Suprapubic skin (tissue), 4 donors: Measurements from ENCODE around the gene HADH. TPM values are rescaled to one million over a fixed set of nuclear protein-coding genes. Genes with fewer than 3 reads are reported as not detected.
A peak's percentile ranks its signal among the peaks of the same experiment; 100 is the strongest.

ENCODE experiments used
- DNase-seq, 2 donors: peaks; one replicate each; pipeline ENCODE4 v3.0.0-alpha.2; 2019; ENCODE audit warnings: low spot score in 2 of 2
- H3K27ac ChIP-seq: fragments of 200-600 bp; sonication (generic); one replicate; pipeline ENCODE4 v1.5.1; 2019
- H3K27me3 ChIP-seq: fragments of 200-600 bp; sonication (generic); one replicate; pipeline ENCODE4 v1.5.1; 2019
- H3K36me3 ChIP-seq: fragments of 200-600 bp; sonication (generic); one replicate; pipeline ENCODE4 v1.5.1; 2019
- H3K4me1 ChIP-seq: fragments of 200-600 bp; sonication (generic); one replicate; pipeline ENCODE4 v1.5.1; 2019
- H3K4me3 ChIP-seq: fragments of 200-600 bp; sonication (generic); one replicate; pipeline ENCODE4 v1.5.1; 2019; ENCODE audit warnings: mild to moderate bottlenecking
- H3K9me3 ChIP-seq: fragments of 200-600 bp; sonication (generic); one replicate; pipeline ENCODE4 v1.5.1; 2019
- EP300 ChIP-seq: sonication (generic); formaldehyde crosslinking; IDR thresholded peaks from one replicate; pipeline ENCODE4 v1.6.1; 2017; ENCODE audit warnings: antibody characterized with exemption
- POLR2A ChIP-seq, 2 donors: fragments of 450-650 bp; IDR thresholded peaks; one replicate each; pipeline ENCODE4 v1.6.1; 2017; ENCODE audit warnings: antibody characterized with exemption in 2 of 2, mild to moderate bottlenecking in 2 of 2, moderate library complexity in 2 of 2
- POLR2AphosphoS5 ChIP-seq, 3 donors: sonication (generic); formaldehyde crosslinking; IDR thresholded peaks; one replicate each; pipeline ENCODE4 v1.6.1; 2017; ENCODE audit warnings: antibody characterized with exemption in 3 of 3
- WGBS: methylation state at CpG from one replicate; pipeline ENCODE4 v1.1.5; 2018; 5-methylcytosine and 5-hydroxymethylcytosine counted together
- total RNA-seq, 4 donors: library from RNA; depleted of rRNA; stranded (reverse); fragments of >200 nt; gene quantifications; one replicate each; pipeline ENCODE4 v1.1.0, GENCODE V29; 2016
- TF ChIP-seq, protein P1 (sequence below), 2 donors: fragments of 200-600 bp in 1 of 2; fragments of 450-650 bp in 1 of 2; sonication (generic) in 1 of 2; IDR thresholded peaks; one replicate each; pipeline ENCODE4 v1.5.1; 2016 to 2019; ENCODE audit warnings: antibody characterized with exemption in 2 of 2, mild to moderate bottlenecking in 1 of 2, moderate library complexity in 1 of 2

HADH gene
- total RNA-seq, 4 donors from 2014 or later = 37.0 to 51.1 (median 42.6) TPM

DNA sequence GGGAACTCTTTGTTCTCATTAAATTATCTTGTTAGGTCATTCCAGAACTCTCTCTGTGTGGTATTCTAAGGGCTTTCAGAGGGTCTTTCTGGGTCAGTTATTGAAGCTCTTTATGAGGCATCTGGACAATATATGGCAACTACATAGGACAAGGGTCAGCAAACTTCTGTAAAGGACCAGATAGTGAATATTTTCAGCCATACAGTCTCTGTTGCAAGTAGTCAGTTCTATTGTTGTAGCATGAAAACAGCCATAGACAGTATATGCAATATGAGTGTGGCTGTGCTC, 35.1 kb downstream of the HADH start:
- Histone ChIP-seq H3K4me3 (no peak overlapping the region), H3K36me3 (peaks cover 84% of the 10 kb centered on the region), H3K4me1 (no peaks in the 10 kb centered on the region), H3K27me3 (no peaks in the 10 kb centered on the region), H3K27ac (no peak overlapping the region), H3K9me3 (no peaks in the 10 kb centered on the region)
- TF ChIP-seq POLR2A (IDR thresholded peaks at IDR 0.05) = no peak
- no peak for TF ChIP-seq POLR2AphosphoS5 (IDR thresholded peaks at IDR 0.05)
- TF ChIP-seq, protein P1, sequence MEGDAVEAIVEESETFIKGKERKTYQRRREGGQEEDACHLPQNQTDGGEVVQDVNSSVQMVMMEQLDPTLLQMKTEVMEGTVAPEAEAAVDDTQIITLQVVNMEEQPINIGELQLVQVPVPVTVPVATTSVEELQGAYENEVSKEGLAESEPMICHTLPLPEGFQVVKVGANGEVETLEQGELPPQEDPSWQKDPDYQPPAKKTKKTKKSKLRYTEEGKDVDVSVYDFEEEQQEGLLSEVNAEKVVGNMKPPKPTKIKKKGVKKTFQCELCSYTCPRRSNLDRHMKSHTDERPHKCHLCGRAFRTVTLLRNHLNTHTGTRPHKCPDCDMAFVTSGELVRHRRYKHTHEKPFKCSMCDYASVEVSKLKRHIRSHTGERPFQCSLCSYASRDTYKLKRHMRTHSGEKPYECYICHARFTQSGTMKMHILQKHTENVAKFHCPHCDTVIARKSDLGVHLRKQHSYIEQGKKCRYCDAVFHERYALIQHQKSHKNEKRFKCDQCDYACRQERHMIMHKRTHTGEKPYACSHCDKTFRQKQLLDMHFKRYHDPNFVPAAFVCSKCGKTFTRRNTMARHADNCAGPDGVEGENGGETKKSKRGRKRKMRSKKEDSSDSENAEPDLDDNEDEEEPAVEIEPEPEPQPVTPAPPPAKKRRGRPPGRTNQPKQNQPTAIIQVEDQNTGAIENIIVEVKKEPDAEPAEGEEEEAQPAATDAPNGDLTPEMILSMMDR (IDR thresholded peaks at IDR 0.05) = no peak
- no peak for DNase-seq

DNA sequence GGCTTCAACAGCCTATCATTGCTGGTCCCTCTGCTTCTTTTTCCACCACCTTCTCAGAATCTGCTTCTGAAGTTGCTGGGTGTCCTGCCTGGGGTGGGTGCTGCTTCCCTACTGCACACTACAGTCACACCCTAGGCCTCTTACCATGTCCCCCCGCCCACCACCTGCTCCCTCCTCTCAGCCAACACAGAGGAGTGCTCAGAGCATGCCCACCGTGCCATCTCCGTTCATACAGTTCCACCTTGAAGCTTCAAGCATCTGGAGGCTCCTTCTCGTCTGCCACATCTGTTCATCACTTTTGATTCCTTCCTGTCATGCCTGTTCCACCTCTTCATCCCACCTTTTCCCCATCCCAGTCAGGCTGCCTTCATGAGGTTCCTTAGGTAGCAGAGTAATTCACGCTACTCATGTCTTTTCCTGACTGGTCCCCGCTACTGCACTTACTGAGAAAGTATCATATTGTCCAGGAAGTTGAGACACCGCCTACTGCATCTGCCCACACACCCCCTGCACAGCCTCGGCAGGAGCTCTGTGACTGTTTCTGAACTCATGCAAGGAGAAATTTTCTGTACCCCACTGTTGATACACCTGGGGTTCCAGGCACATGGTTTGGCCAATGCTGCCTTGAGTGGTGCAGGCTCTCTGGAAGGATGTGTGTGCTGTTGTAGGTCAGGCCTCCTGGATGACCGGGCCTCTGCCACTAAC, 39.5 kb downstream of the HADH start:
- TF ChIP-seq, protein P1 (IDR thresholded peaks at IDR 0.05) = no peak
- TF ChIP-seq POLR2A (IDR thresholded peaks at IDR 0.05) = no peak
- TF ChIP-seq EP300 = no peak
- no peak for TF ChIP-seq POLR2AphosphoS5 (IDR thresholded peaks at IDR 0.05)
- DNase-seq = no peak
- no peaks in the 10 kb centered on the region for H3K4me1 ChIP-seq
- 92% methylated on average over 9 of the region's 9 CpGs for WGBS
- H3K36me3 ChIP-seq = peaks cover 70% of the 10 kb centered on the region
- no peaks in the 10 kb centered on the region for H3K27me3 ChIP-seq
- H3K9me3 ChIP-seq = no peaks in the 10 kb centered on the region
- H3K27ac ChIP-seq = no peak overlapping the region
- no peak overlapping the region for H3K4me3 ChIP-seq

GRCh38 chr4:108029731-108030130, 40.0 kb downstream of the HADH start:
- Histone ChIP-seq H3K4me1 (no peaks in the 10 kb centered on the region), H3K9me3 (no peaks in the 10 kb centered on the region), H3K4me3 (no peak overlapping the region), H3K27me3 (no peaks in the 10 kb centered on the region), H3K36me3 (peaks cover 70% of the 10 kb centered on the region), H3K27ac (no peak overlapping the region)
- no peak for DNase-seq
- TF ChIP-seq POLR2AphosphoS5 (IDR thresholded peaks at IDR 0.05) (no peak), EP300 (no peak), POLR2A (IDR thresholded peaks at IDR 0.05) (no peak)
- TF ChIP-seq, protein P1 (IDR thresholded peaks at IDR 0.05) = no peak
- 95% methylated on average over 5 of the region's 5 CpGs for WGBS

DNA sequence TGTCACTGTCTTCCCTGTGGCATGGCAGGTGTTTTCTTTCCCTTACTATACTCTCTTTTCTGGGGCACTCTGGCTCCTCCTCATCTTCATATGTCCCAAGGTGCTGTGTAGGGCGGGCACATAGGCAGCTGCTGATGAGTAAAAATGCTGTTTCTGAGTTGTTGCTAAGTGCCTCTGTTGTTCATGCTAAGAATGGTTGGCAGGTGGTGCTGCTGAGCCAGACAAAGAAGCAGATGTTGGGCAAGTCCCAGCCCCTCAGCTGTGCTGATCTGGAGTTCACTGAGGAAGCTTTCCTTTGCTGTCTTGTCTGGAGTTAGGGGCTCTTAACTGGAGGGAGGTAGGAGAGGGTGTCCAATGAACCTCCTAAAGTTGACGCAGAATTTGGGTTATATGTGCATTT, 40.6 kb downstream of the HADH start:
- Histone ChIP-seq H3K27ac (no peak overlapping the region), H3K4me1 (no peaks in the 10 kb centered on the region), H3K9me3 (no peaks in the 10 kb centered on the region), H3K27me3 (no peaks in the 10 kb centered on the region), H3K36me3 (peaks cover 66% of the 10 kb centered on the region), H3K4me3 (no peak overlapping the region)
- TF ChIP-seq, protein P1 (IDR thresholded peaks at IDR 0.05) = peak in 1 of 2 donors; percentile 28
- no peak for TF ChIP-seq POLR2A (IDR thresholded peaks at IDR 0.05)
- 75% methylated on average over 2 of the region's 2 CpGs for WGBS
- DNase-seq = no peak

DNA sequence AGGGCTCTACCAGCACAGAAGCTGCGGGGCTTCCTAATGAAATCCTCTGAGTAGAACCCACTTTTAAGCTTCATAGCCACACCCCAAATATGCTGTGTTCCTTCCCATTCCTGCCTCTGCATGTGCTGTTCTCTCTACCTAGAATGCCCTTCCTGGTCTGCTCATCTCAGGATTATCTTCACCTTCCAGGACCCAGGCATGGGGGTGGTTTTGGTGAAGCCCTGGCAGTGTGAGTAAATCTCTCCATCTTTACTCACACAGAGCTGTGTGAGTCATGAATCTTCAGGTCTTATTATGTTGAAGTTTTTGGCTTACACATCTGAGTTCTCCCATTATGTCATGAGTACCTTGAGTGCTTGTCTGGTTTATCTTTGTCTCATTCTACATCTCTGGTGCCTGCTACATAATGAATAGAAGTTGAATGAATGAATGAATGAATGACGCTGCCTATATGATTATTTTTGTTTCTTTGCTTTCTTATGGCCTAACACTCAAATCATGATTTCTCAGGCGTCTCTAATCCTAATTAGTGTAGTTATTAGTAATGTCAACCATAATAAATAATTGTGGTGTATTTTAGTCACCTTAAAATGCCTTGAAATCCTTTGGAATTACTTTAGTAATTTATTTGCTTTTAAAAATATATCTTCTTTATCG, 41.9 kb downstream of the HADH start:
- H3K4me3 ChIP-seq = no peak overlapping the region
- H3K27ac ChIP-seq = no peak overlapping the region
- no peaks in the 10 kb centered on the region for H3K4me1 ChIP-seq
- WGBS = 91% methylated on average over 4 of the region's 4 CpGs
- no peak for DNase-seq
- peaks cover 63% of the 10 kb centered on the region for H3K36me3 ChIP-seq
- TF ChIP-seq, protein P1 (IDR thresholded peaks at IDR 0.05) = no peak
- no peak for TF ChIP-seq POLR2AphosphoS5 (IDR thresholded peaks at IDR 0.05)
- no peak for TF ChIP-seq POLR2A (IDR thresholded peaks at IDR 0.05)
- TF ChIP-seq EP300 = no peak
- no peaks in the 10 kb centered on the region for H3K27me3 ChIP-seq
- no peaks in the 10 kb centered on the region for H3K9me3 ChIP-seq
